ENCODE data around the gene EPS15.

EPS15 gene

GRCh38 chr1:51445351-51446090 lies 73.5 kb downstream of the EPS15 start:
- CTCF ChIA-PET, result interaction anchor here (0.7 to 1.5 kb wide), 2 partner anchors 14 to 149 kb away, joined by 3 read pairs; no protein-coding TSS in a partner anchor
- H3K4me3 ChIP-seq (ENCODE audit: low read depth, low read length), result no peak overlapping the region
- POLR2A ChIA-PET, result no interaction called here
- peak; percentile 7 for DNase-seq (ENCODE audit: low read depth, low spot score)
- no peak for TF ChIP-seq CTCF (IDR thresholded peaks at IDR 0.05; ENCODE audit: insufficient read depth, low read length, missing control alignments)

GRCh38 chr1:51444534-51445192 lies 74.4 kb downstream of the EPS15 start:
- ChIA-PET POLR2A (no interaction called here), CTCF (interaction anchor here (1.5 kb wide), 1 partner anchor 148 kb away, joined by 3 read pairs; no protein-coding TSS in a partner anchor)
- no peak for DNase-seq (ENCODE audit: low read depth, low spot score)
- no peak overlapping the region for H3K4me3 ChIP-seq (ENCODE audit: low read depth, low read length)
- TF ChIP-seq CTCF (IDR thresholded peaks at IDR 0.05; ENCODE audit: insufficient read depth, low read length, missing control alignments), result no peak

- TF ChIP-seq CTCF (IDR thresholded peaks at IDR 0.05; ENCODE audit: insufficient read depth, low read length, missing control alignments), result no peak
- DNase-seq (ENCODE audit: low read depth, low spot score), result peak; percentile 7
- CTCF ChIA-PET, result no interaction called here
- POLR2A ChIA-PET, result no interaction called here
- H3K4me3 ChIP-seq (ENCODE audit: low read depth, low read length), result no peak overlapping the region
Measured at GRCh38 chr1:51444096-51444495, 75.0 kb downstream of the EPS15 start.

GRCh38 chr1:51443555-51443954 lies 75.5 kb downstream of the EPS15 start:
- ChIA-PET POLR2A (no interaction called here), CTCF (no interaction called here)
- no peak overlapping the region for H3K4me3 ChIP-seq (ENCODE audit: low read depth, low read length)
- DNase-seq (ENCODE audit: low read depth, low spot score), result no peak
- TF ChIP-seq CTCF (IDR thresholded peaks at IDR 0.05; ENCODE audit: insufficient read depth, low read length, missing control alignments), result no peak

GRCh38 chr1:51442616-51443015 lies 76.5 kb downstream of the EPS15 start:
- no peak for DNase-seq (ENCODE audit: low read depth, low spot score)
- ChIA-PET POLR2A (no interaction called here), CTCF (no interaction called here)
- TF ChIP-seq CTCF (IDR thresholded peaks at IDR 0.05; ENCODE audit: insufficient read depth, low read length, missing control alignments), result no peak
- H3K4me3 ChIP-seq (ENCODE audit: low read depth, low read length), result no peak overlapping the region

GRCh38 chr1:51442198-51442597 lies 76.9 kb downstream of the EPS15 start:
- no peak overlapping the region for H3K4me3 ChIP-seq (ENCODE audit: low read depth, low read length)
- ChIA-PET CTCF (no interaction called here), POLR2A (no interaction called here)
- no peak for TF ChIP-seq CTCF (IDR thresholded peaks at IDR 0.05; ENCODE audit: insufficient read depth, low read length, missing control alignments)
- DNase-seq (ENCODE audit: low read depth, low spot score), result no peak
